Activated T-helper 9 cell treated with anti-CD3 and anti-CD28 coated beads, Interleukin-2, amount 50 U/mL, for 16 hours (primary cell): ENCODE results near the gene VAV3.

Source experiments
- DNase-seq: peaks from one replicate; pipeline ENCODE4 v3.0.0-alpha.2; 2020; ENCODE audit warnings: low read depth

VAV3 gene

DNA sequence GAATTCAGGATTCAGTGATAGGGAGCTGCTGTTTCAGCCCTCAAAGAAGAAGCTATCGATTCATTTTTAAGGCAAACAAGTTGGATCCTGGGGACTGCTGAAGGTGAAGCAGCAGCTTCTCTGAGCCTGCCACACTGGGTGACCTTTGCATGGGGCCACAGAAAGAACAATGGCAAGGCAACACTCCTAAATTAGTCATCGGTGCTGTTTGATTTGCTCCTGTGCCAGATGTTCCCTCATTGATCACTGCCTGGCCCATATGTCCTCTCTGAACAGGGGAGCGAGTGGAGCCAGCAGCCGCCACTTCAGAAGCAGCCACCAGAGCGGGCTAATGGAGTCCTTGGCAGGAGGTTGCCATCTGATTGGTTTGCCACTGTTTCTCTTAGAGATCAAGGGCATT lies 432.7 kb downstream of the VAV3 start:
- no peak for DNase-seq

DNA sequence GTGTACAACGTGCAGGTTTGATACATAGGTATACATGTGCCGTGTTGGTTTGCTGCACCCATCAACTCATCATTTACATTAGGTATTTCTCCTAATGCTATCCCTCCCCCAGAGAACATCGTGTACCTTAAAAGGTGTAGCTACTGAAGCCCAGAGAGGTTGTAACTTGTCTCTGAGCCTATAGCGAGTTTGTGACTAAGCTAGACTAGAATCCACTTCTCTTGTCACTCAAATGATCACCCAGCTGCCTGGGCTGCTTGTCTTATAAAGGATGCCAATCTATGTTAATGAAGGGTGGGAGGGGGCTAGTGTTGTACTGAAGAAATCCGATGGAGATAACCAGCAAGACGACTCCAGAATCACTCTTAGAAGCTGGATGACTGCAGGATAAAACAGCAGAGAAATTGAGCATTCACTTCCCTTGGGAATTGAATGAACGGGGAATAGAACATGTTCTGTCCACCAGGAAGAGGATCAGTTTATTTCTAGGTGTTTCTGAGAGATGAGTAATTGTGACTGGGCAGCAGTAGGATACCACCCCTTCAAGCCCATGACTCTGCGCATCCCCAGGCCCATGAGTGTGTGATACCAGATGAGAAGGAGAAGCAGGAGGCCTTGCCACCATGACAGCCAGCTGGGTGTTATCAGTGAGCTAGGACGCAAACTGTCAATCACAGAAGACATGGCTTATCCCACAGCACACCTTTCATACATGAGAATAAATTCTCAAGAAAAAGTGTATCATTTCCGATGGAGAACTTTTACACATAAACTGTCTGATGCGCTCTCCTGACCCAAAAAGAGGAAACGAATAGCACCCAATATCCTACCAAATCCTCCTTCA lies 433.7 kb downstream of the VAV3 start:
- DNase-seq = no peak

DNA sequence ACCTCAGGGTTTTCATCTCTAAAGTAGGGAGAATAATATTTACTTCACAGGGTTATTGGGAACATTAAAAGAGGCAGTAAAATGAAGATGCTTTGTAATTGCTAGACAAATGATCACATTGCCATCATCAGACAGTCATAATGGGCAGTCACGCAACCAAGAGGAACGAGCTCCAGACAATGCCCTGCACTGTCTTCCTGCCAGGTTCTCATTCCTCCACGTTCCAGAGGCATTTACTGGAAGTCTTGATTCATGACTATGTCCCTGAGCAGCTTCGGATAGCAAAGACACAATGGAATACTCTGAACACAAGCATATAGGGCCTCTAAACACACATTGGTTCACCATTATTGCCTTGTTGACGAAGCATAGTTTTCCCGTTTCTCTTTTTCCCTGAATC lies 434.4 kb downstream of the VAV3 start:
- no peak for DNase-seq

DNA sequence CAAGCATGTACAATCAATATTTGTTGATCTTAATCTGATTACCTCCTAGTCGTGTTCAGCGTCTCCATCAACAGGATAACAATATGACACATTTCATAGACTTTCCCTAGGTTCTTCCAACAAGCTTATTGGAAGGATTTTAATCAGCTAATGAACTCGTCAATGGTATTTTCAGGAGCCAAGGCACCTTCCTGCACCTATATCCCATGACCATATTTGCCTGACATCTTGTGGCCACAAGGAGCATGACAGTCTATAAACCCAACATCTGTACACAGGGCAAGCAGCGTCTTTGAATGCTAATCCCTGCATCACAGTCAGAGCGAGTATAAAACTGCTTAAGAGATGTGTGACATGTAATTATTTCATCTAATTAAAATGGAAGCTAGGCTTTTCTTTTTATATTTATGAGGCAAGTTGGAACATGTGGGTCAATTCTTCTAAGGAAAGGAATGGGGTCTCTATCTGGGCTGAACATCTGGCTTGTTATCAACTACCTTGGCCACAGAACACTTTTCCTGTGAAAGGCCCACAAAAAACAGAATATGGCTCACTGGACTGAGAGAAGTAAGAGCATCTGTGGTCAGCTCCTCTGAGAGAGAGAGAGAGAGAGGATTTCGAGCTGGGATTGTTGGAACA lies 435.4 kb downstream of the VAV3 start:
- no peak for DNase-seq

DNA sequence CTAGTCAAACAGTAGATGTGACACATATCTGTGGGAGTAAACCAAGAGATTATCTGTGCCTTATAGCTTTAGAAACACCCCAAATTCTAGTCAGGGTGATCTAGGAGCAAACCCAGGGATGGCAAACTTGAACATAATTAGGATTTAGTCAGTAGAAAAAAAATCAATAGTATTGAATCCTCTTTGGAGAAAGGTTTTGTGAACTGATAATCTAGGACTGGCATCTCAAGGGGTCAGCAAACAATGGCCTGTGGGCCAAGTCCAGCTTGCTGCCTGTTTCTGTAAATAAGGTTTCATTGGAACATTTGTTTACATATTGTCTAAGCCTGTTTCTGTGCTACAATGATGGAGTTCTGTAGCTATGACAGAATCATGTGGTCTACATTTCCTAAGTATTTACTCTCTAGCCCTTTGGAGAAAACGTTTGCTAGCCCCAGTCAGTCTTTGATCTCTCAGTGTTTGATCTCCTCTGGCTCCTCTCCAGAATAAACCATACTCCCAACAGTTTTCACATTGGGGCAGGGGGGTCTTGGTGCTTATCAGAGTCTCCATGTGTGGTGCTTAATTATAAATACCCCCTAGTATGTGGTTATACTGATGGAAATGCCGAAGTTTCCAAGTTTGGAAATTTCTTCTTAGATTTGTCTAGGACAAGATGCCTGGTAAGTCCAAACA lies 438.3 kb downstream of the VAV3 start:
- DNase-seq = no peak

DNA sequence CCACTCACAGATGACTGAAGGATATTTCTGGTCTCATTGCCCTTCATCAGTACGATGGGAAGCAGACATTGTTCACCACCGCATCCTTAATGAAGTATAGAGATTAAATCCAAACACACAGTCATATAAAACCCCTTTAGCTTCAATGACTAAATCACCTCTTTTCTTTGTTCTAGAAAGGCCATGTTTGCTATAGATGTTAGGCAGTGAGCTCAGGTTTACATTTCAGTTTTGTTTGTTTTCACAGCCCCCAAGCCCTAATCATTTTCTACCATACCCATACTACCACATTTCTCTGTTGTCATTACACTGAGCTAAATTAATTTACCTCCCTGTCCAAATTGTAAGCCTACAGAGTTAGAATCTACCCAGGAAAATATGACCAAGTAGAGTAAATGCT lies 439.0 kb downstream of the VAV3 start:
- no peak for DNase-seq

DNA sequence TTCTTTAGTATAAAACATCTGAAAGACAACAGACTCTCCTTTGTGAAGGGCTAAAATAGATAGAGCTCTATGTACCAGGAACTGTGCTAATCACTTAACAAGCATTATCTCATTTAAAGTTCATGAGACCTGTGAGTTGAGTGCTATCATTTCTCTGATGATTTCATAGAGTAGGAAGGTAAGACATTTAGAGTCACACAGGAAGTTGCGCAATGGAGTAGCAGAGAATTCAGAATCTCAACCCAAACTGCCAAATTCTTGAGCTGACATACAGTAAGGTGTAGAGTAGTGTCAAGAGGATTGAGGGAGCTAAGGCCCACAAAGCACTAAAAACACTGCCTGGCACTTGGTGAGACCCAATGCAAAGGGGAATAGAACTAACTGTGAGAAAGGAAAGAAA lies 439.8 kb downstream of the VAV3 start:
- DNase-seq = no peak

DNA sequence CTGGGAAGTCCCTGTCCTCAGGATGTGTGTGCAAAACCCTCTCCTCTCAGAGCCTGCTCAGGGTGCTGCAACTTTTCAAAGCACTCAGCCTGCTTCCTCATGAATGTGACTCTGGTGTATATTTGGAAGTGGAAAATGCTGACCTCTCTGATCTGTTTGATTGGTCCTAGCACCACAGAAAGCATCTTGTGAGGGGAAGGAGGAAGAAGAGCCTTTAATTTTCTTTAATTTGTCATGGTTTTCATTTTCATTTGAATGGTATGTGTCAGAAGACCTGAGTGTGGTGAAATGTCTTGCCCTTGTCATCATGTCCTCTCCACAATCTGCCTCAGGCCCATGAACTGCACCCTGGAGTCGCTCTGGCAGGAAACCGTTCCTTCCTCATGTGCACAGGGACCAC lies 440.7 kb downstream of the VAV3 start:
- DNase-seq = no peak

DNA sequence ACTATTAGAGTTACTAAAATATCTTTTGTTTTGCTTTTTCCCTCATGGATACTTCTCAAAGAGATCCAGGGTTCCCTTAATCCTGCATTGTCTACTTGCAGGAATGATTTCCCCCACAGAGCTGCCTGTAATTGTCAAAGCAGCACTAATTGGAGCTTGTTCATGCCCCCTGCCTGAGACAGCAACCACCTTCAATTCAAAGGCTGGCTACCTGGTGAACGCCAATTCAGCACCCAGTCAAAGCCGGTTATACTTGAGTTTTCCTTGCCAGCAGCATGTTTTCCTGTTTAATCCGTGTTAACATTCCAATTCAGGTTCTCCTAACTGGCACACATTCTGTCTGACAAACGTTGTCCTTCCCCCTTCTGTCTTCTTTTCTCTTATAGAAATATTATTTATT lies 441.2 kb downstream of the VAV3 start:
- no peak for DNase-seq

DNA sequence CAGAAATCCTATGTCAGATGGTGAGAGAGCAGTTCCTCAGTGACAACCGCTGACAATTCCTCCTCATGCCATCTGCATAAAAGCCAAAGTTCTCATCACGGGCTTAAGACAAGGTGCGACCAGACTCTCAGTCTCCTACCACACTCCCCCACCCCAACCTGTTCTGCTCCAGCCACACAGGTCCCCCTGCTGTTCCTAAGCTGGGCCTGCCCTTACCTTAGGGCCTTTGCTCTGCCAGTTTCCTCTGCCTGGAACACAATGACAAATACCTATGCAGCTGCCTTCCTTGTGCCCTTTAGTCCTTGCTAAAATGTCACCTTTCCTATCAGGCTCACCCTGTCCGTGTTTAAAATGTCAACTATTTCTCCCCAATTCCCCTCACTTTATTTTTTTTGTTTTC lies 441.9 kb downstream of the VAV3 start:
- no peak for DNase-seq
